H1 (cell line): ENCODE data around the gene AK5. TPM values are rescaled to one million over a fixed set of nuclear protein-coding genes. Genes with fewer than 3 reads are reported as not detected.

Source experiments
- CTBP2 ChIP-seq: IDR thresholded peaks from 2 replicates; pipeline ENCODE4 v1.7.0; 2011; ENCODE audit warnings: borderline replicate concordance, mild to moderate bottlenecking, moderate library complexity, mixed read lengths, low read length; ENCODE audit not compliant: insufficient read depth, insufficient read length
- GABPA ChIP-seq: IDR thresholded peaks from 2 replicates; pipeline ENCODE4 v1.6.1; 2011; ENCODE audit warnings: mild to moderate bottlenecking, low read length, moderate library complexity, borderline replicate concordance; ENCODE audit not compliant: insufficient read depth
- HDAC2 ChIP-seq, 2 experiments: fragments of 300-600 bp in 1 of 2; sonication (generic) in 1 of 2; IDR thresholded peaks; 2 replicates each; pipeline ENCODE4 v1.6.1; 2011 to 2012; ENCODE audit warnings: low read depth in 2 of 2, low read length in 2 of 2, mild to moderate bottlenecking in 2 of 2, moderate library complexity in 2 of 2, borderline replicate concordance in 1 of 2, inconsistent platforms in 1 of 2
- SP4 ChIP-seq: IDR thresholded peaks from 2 replicates; pipeline ENCODE4 v1.6.1; 2012; ENCODE audit warnings: low read length, inconsistent platforms
- polyA plus RNA-seq, 7 experiments: library from polyadenylated mRNA; depleted of rRNA in 3 of 7; stranded (reverse) in 5 of 7; unstranded in 2 of 7; fragments of >200 nt in 5 of 7; fragments of 200-250 nt in 2 of 7; gene quantifications; 1 replicate in 5 of 7; 2 replicates in 1 of 7; 4 replicates in 1 of 7; pipeline versions ENCODE4 v1.2.1 to v1.2.3, GENCODE V29; 2011 to 2013; ENCODE audit warnings: missing spikeins in 2 of 7, mixed read lengths in 2 of 7
- total RNA-seq: library from RNA; stranded (reverse); fragmentation: NEBNext Ultra II Directional; extraction: Animal tissue kit (Norgen Biotek cat#: 25700); gene quantifications from 2 replicates; pipeline ENCODE4 v1.2.1, GENCODE V29; 2021
- TF ChIP-seq, protein P1 (sequence below), 3 experiments: IDR thresholded peaks; 1 replicate in 2 of 3; 2 replicates in 1 of 3; pipeline versions ENCODE4 v1.5.1 to v1.6.1; 2011; ENCODE audit warnings: low read length in 3 of 3, mild to moderate bottlenecking in 3 of 3, inconsistent platforms in 2 of 3, low read depth in 1 of 3, moderate library complexity in 1 of 3; ENCODE audit not compliant: insufficient read depth in 1 of 3; ENCODE audit errors: control extremely low read depth in 1 of 3

AK5 gene
- total and polyA plus RNA-seq, 2 of the 8 experiments (the other 6 are each of a cell fraction or from before 2014, with no cell fraction given): 2.0 to 7.1 TPM

DNA sequence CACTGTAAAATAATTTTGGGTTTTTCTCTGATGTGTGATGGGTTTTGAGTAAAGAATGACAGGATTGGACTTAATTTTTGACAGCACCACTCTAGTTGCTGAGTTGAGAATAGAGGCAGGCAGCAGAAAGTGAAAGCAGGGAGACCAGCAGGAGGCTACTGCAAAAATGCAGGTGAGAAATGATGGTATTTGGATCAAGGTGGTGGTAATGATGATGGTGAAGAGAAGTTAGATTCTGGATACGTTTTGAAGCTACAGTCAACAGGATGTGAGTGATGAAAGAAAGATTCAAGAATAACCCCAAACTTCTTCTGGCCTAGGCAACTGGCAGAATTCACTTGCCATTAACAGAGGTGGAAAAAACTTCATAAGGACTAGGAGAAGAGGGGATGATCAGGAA, 14.8 kb upstream of the AK5 start (continued):
- TF ChIP-seq, protein P1, sequence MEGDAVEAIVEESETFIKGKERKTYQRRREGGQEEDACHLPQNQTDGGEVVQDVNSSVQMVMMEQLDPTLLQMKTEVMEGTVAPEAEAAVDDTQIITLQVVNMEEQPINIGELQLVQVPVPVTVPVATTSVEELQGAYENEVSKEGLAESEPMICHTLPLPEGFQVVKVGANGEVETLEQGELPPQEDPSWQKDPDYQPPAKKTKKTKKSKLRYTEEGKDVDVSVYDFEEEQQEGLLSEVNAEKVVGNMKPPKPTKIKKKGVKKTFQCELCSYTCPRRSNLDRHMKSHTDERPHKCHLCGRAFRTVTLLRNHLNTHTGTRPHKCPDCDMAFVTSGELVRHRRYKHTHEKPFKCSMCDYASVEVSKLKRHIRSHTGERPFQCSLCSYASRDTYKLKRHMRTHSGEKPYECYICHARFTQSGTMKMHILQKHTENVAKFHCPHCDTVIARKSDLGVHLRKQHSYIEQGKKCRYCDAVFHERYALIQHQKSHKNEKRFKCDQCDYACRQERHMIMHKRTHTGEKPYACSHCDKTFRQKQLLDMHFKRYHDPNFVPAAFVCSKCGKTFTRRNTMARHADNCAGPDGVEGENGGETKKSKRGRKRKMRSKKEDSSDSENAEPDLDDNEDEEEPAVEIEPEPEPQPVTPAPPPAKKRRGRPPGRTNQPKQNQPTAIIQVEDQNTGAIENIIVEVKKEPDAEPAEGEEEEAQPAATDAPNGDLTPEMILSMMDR (IDR thresholded peaks at IDR 0.05; ENCODE audit: control extremely low read depth in 1 of 3, insufficient read depth in 1 of 3, low read depth in 1 of 3, low read length in 3 of 3): no peak
- TF ChIP-seq GABPA (no peak), SP4 (no peak), HDAC2 (IDR thresholded peaks at IDR 0.05; ENCODE audit: borderline replicate concordance in 1 of 2, low read depth in 2 of 2, low read length in 2 of 2) (no peak), CTBP2 (no peak)
- TF ChIP-seq, all 59 proteins: peak for 0
